Activated CD8-positive, alpha-beta T cell treated with anti-CD3 and anti-CD28 coated beads, Interleukin-2, amount 10 ng/mL, durations not matched to agents 7 days and 5 days (primary cell): ENCODE results near the gene PSTPIP1. TPM values are rescaled to one million over a fixed set of nuclear protein-coding genes. Genes with fewer than 3 reads are reported as not detected.

ENCODE experiments used
- ATAC-seq: fragments of 150-1000 bp; cut with Tn5 transposase; one replicate; pipeline ENCODE4 v1.10.0; 2021; ENCODE audit warnings: moderate library complexity
- CTCF ChIA-PET: fragments of 350-600 bp; sonication (Branson Sonifier 250); formaldehyde crosslinking; loops from one replicate; lab custom pipeline; 2021; ENCODE audit warnings: antibody characterized with exemption; lab: Charles Lee
- POLR2A ChIA-PET: fragments of 350-600 bp; sonication (Branson Sonifier 250); formaldehyde crosslinking; loops from one replicate; lab custom pipeline; 2021; ENCODE audit warnings: antibody characterized with exemption; lab: Charles Lee
- DNase-seq: peaks from one replicate; pipeline ENCODE4 v3.0.0-alpha.2; 2020
- H3K27ac Mint-ChIP-seq: one replicate; pipeline ENCODE4 v1.8.0; 2021; ENCODE audit warnings: mild to moderate bottlenecking, mixed read lengths
- H3K27me3 Mint-ChIP-seq: one replicate; pipeline ENCODE4 v1.8.0; 2021; ENCODE audit warnings: low read depth, mixed read lengths
- H3K36me3 Mint-ChIP-seq: one replicate; pipeline ENCODE4 v1.8.0; 2021; ENCODE audit warnings: low read depth, mixed read lengths
- H3K4me1 Mint-ChIP-seq: one replicate; pipeline ENCODE4 v1.8.0; 2021; ENCODE audit warnings: low read depth, mixed read lengths
- H3K4me3 Mint-ChIP-seq: one replicate; pipeline ENCODE4 v1.8.0; 2021; ENCODE audit warnings: mild to moderate bottlenecking, mixed read lengths
- H3K9me3 Mint-ChIP-seq: one replicate; pipeline ENCODE4 v1.8.0; 2022; ENCODE audit warnings: mixed read lengths; ENCODE audit not compliant: insufficient read depth
- total RNA-seq, 2 experiments: library from RNA; stranded (reverse); gene quantifications; one replicate each; pipeline ENCODE4 v1.2.3, GENCODE V29; 2021

The PSTPIP1 gene
- total RNA-seq, 2 experiments from 2014 or later, result 208 to 212 TPM

DNA sequence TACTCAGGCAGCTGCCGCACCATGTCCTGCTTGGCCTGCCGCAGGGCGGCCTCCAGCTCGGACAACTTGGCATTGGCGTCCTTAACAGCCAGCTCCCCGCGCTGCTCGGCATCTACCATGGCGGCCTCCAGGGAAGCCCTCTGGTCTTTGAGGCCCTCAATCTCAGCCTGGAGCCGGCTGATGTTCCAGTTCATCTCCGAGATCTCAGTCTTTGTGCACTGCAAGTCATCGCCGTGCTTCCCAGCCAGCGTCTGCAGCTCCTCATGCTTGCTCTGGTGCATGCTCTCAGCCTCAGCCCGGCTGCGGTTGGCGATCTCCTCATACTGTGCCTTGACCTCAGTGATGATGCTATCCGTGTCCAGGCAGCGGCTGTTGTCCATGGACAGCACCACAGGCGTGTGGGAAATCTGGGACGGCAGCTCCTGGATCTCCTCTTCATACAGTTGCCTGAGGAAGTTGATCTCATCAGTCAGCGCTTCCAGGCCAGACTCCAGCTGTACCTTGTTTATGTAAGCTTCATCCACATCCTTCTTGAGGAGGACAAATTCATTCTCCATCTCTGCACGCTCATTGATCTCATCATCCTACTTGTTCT, 15.5 kb upstream of the PSTPIP1 start:
- H3K27me3 Mint-ChIP-seq, result no peaks in the 10 kb centered on the region
- no peaks in the 10 kb centered on the region for H3K9me3 Mint-ChIP-seq
- CTCF ChIA-PET, result interaction anchor here (1.3 to 3.0 kb wide), 5 partner anchors 9 to 52 kb away, joined by 4 to 16 read pairs (median 8); no protein-coding TSS in a partner anchor

GRCh38 chr15:76979996-76980520, 14.9 kb upstream of the PSTPIP1 start:
- Mint-ChIP-seq H3K4me1 (peaks cover 38% of the 10 kb centered on the region), H3K27ac (no peak overlapping the region), H3K9me3 (no peaks in the 10 kb centered on the region), H3K36me3 (peaks cover 7% of the 10 kb centered on the region), H3K27me3 (no peaks in the 10 kb centered on the region), H3K4me3 (no peak overlapping the region)
- ChIA-PET POLR2A (no interaction called here), CTCF (interaction anchor here (1.1 to 3.0 kb wide), 4 partner anchors 10 to 139 kb away, joined by 3 to 16 read pairs (median 7); no protein-coding TSS in a partner anchor)
- DNase-seq, result no peak
- no peak for ATAC-seq

More for the DNA sequence above, 15.5 kb upstream of the PSTPIP1 start:
- Mint-ChIP-seq H3K36me3 (peaks cover 7% of the 10 kb centered on the region), H3K4me3 (no peak overlapping the region), H3K4me1 (peaks cover 44% of the 10 kb centered on the region), H3K27ac (no peak overlapping the region)
- ATAC-seq (no peak), DNase-seq (no peak)
- POLR2A ChIA-PET, result interaction anchor here (0.9 to 1.0 kb wide), 3 partner anchors 9 to 34 kb away, joined by 3 to 4 read pairs (median 3); no protein-coding TSS in a partner anchor

GRCh38 chr15:76982356-76982755, 12.6 kb upstream of the PSTPIP1 start:
- Mint-ChIP-seq H3K36me3 (peaks cover 7% of the 10 kb centered on the region), H3K4me3 (no peak overlapping the region), H3K27ac (no peak overlapping the region), H3K4me1 (peaks cover 37% of the 10 kb centered on the region), H3K27me3 (no peaks in the 10 kb centered on the region), H3K9me3 (no peaks in the 10 kb centered on the region)
- no peak for ATAC-seq
- CTCF ChIA-PET, result interaction anchor here (0.9 to 4.1 kb wide), 3 partner anchors 9 to 31 kb away, joined by 3 to 39 read pairs (median 3); no protein-coding TSS in a partner anchor
- POLR2A ChIA-PET, result interaction anchor here (0.7 kb wide), 1 partner anchor 8 kb away, joined by 3 read pairs; no protein-coding TSS in a partner anchor
- DNase-seq, result no peak

- peaks cover 7% of the 10 kb centered on the region for H3K36me3 Mint-ChIP-seq
- POLR2A ChIA-PET, result interaction anchor here (0.7 kb wide), 1 partner anchor 8 kb away, joined by 3 read pairs; no protein-coding TSS in a partner anchor
- H3K4me3 Mint-ChIP-seq, result no peak overlapping the region
Observed at GRCh38 chr15:76982756-76983155, 12.2 kb upstream of the PSTPIP1 start.

GRCh38 chr15:76983590-76984375, 11.1 kb upstream of the PSTPIP1 start:
- Mint-ChIP-seq H3K27ac (no peak overlapping the region), H3K4me1 (peaks cover 46% of the 10 kb centered on the region), H3K27me3 (no peaks in the 10 kb centered on the region), H3K36me3 (peaks cover 3% of the 10 kb centered on the region), H3K4me3 (no peak overlapping the region), H3K9me3 (no peaks in the 10 kb centered on the region)
- ChIA-PET POLR2A (interaction anchor here (1.1 kb wide), 1 partner anchor 29 kb away, joined by 3 read pairs; no protein-coding TSS in a partner anchor), CTCF (interaction anchor here (1.2 to 4.1 kb wide), 3 partner anchors 10 to 29 kb away, joined by 3 to 39 read pairs (median 5); partner anchors contain the start of gene PSTPIP1)
- no peak for ATAC-seq
- DNase-seq, result no peak

More at GRCh38 chr15:76982756-76983155, 12.2 kb upstream of the PSTPIP1 start:
- peaks cover 38% of the 10 kb centered on the region for H3K4me1 Mint-ChIP-seq
- DNase-seq (no peak), ATAC-seq (no peak)
- H3K27me3 Mint-ChIP-seq, result no peaks in the 10 kb centered on the region
- CTCF ChIA-PET, result interaction anchor here (0.9 to 4.1 kb wide), 3 partner anchors 9 to 30 kb away, joined by 3 to 39 read pairs (median 3); no protein-coding TSS in a partner anchor
- no peaks in the 10 kb centered on the region for H3K9me3 Mint-ChIP-seq
- no peak overlapping the region for H3K27ac Mint-ChIP-seq

DNA sequence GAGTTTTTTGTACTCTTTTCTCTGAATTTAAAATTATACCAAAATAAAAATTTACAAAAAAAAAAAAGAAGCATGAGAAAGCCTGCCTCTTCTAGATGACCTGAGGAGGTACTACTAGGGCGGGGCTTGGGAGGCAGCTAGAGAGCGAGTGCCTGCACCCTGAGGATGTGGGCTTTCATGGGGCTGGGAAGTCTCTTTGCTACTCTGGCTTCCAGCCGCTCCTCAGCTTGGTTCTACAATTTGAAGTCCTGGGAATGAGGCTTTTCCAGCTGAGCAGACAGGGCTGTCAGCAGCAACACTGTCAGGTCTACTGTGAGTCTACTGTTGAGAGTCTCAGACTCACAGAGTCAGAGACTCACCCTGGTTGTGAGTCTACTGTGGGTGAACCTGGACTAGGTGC, 8.2 kb upstream of the PSTPIP1 start:
- H3K27ac Mint-ChIP-seq, result peak overlapping the region; percentile 94
- ChIA-PET POLR2A (interaction anchor here (1.5 to 1.6 kb wide), 2 partner anchors 8 to 33 kb away, joined by 3 to 6 read pairs; partner anchors contain the start of gene PSTPIP1), CTCF (interaction anchor here (1.0 to 4.4 kb wide), 7 partner anchors 9 to 66 kb away, joined by 3 to 48 read pairs (median 3); no protein-coding TSS in a partner anchor)
- no peaks in the 10 kb centered on the region for H3K27me3 Mint-ChIP-seq
- no peaks in the 10 kb centered on the region for H3K9me3 Mint-ChIP-seq
- DNase-seq, result peak; percentile 54
- peak; percentile 49 for ATAC-seq
- H3K36me3 Mint-ChIP-seq, result no peaks in the 10 kb centered on the region
- H3K4me1 Mint-ChIP-seq, result peaks cover 66% of the 10 kb centered on the region
- H3K4me3 Mint-ChIP-seq, result no peak overlapping the region

DNA sequence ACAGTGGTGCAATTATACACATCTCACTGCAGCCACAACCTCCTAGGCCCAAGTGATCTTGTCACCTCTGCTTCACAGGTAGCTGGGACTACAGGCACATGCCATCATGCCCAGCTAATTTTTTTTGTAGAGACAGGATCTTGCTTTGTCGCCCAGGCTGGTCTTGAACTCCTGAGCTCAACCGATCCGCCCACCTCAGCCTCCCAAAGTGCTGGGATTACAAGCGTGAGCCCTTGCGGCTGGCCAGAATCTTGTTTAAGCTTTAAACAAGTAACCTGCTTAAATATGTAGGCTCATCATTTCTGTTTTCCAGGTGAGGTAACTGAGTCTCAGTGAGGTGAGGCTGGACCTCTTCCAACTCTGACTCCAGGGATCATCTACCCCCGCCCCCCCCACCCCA, 7.7 kb upstream of the PSTPIP1 start:
- ChIA-PET POLR2A (interaction anchor here (0.7 to 1.6 kb wide), 5 partner anchors 8 to 256 kb away, joined by 3 to 6 read pairs (median 3); partner anchors contain the start of gene PSTPIP1), CTCF (interaction anchor here (0.7 to 4.4 kb wide), 9 partner anchors 9 to 65 kb away, joined by 3 to 48 read pairs (median 3); no protein-coding TSS in a partner anchor)
- no peak overlapping the region for H3K4me3 Mint-ChIP-seq
- H3K9me3 Mint-ChIP-seq, result no peaks in the 10 kb centered on the region
- no peaks in the 10 kb centered on the region for H3K27me3 Mint-ChIP-seq
- H3K27ac Mint-ChIP-seq, result peak overlapping the region; percentile 94
- H3K36me3 Mint-ChIP-seq, result no peaks in the 10 kb centered on the region
- ATAC-seq, result no peak
- DNase-seq, result no peak
- peaks cover 64% of the 10 kb centered on the region for H3K4me1 Mint-ChIP-seq

DNA sequence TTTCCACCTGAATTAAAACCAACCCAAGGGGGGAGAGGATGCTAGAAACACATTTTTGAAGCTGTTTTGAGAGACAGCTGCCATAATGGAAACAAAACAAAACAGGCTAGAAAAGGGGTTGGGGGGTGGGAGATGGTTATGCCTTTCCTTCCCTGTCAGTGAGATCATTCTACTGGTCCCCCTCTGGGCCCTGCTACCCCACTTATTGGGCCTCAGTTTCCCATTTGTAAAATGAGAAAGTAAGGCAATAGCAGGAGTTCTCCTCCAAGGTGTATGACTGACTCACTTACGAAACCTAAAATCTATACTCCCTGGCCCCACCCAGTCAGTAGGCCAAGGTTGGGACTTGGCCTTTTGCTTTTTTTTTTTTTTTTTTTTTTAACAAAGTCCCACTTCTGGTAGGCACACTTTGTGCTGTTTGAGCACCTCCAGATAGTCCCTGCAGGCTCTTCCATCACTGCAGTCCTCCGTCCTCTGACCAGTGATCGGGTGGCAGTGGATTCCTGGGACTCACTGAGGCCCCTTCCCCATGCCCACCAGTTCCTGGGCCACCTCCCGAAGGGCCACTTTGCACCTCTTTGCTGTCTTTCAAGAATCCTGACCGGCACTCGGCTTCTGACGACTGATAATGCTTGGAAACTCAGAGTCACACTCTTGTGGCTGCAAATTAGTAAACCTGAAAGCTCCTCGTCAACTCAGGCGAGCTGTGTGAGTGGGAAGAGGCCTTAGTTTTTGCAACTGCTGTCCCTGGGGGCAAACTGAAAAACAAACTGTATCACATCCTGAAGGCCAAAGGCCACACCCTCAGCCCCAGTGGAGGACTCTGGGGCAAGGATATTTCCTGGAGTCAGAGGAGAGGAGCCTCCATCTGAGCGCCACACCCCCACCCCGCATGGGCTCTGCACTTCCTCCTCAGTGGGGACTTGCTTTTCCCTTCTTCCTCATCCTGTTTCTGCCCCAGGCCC, 6.7 kb upstream of the PSTPIP1 start:
- no peaks in the 10 kb centered on the region for H3K27me3 Mint-ChIP-seq
- peak overlapping the region; percentile 94 for H3K27ac Mint-ChIP-seq
- peak overlapping the region; percentile 60 for H3K4me3 Mint-ChIP-seq
- DNase-seq (peak; percentile 74), ATAC-seq (peak; percentile 72)
- H3K9me3 Mint-ChIP-seq, result no peaks in the 10 kb centered on the region
- H3K36me3 Mint-ChIP-seq, result no peaks in the 10 kb centered on the region
- peaks cover 65% of the 10 kb centered on the region for H3K4me1 Mint-ChIP-seq
- ChIA-PET CTCF (interaction anchor here (0.6 to 4.4 kb wide), 12 partner anchors 10 to 555 kb away, joined by 3 to 48 read pairs (median 3); no protein-coding TSS in a partner anchor), POLR2A (interaction anchor here (0.7 to 2.4 kb wide), 12 partner anchors 7 to 255 kb away, joined by 3 to 11 read pairs (median 3); partner anchors contain the start of gene PSTPIP1)

GRCh38 chr15:76988867-76989780, 5.8 kb upstream of the PSTPIP1 start:
- Mint-ChIP-seq H3K36me3 (no peaks in the 10 kb centered on the region), H3K4me1 (peaks cover 71% of the 10 kb centered on the region), H3K9me3 (no peaks in the 10 kb centered on the region), H3K27me3 (no peaks in the 10 kb centered on the region), H3K27ac (peak overlapping the region; percentile 94), H3K4me3 (peak overlapping the region; percentile 60)
- no peak for DNase-seq
- ATAC-seq, result no peak
- ChIA-PET CTCF (interaction anchor here (1.0 to 4.4 kb wide), 8 partner anchors 11 to 554 kb away, joined by 3 to 48 read pairs (median 4); no protein-coding TSS in a partner anchor), POLR2A (interaction anchor here (0.9 to 2.4 kb wide), 7 partner anchors 9 to 58 kb away, joined by 3 to 11 read pairs (median 4); no protein-coding TSS in a partner anchor)
